SK-N-SH (cell line): ENCODE measurements around the gene PHACTR4.

Source experiments
- CTCF ChIP-seq: fragments of 200-600 bp; sonication (generic); IDR thresholded peaks from 2 replicates; pipeline ENCODE4 v1.6.1; 2017; ENCODE audit warnings: antibody characterized with exemption, mild to moderate bottlenecking, moderate library complexity
- EP300 ChIP-seq, 2 experiments: IDR thresholded peaks; 2 replicates each; pipeline versions ENCODE4 v1.4.0 to v1.6.1; 2012; ENCODE audit warnings: borderline replicate concordance in 1 of 2, low read depth in 1 of 2, low read length in 1 of 2
- EZH2phosphoT487 ChIP-seq: fragments of 200-600 bp; sonication (generic); IDR thresholded peaks from 2 replicates; pipeline ENCODE4 v1.6.1; 2017; ENCODE audit warnings: low read depth, mixed run types, mild to moderate bottlenecking, antibody characterized with exemption, moderate library complexity, borderline replicate concordance
- JUND ChIP-seq: IDR thresholded peaks from 2 replicates; pipeline ENCODE4 v1.4.0; 2012
- POLR2AphosphoS5 ChIP-seq: IDR thresholded peaks from 2 replicates; pipeline ENCODE4 v1.6.1; 2012; ENCODE audit warnings: low read depth, low read length
- RAD21 ChIP-seq: IDR thresholded peaks from 2 replicates; pipeline ENCODE4 v1.6.1; 2012; ENCODE audit warnings: mild to moderate bottlenecking, low read length
- TAF1 ChIP-seq: IDR thresholded peaks from 2 replicates; pipeline ENCODE4 v1.6.1; 2012; ENCODE audit warnings: low read depth, mild to moderate bottlenecking, low read length, moderate library complexity, borderline replicate concordance
- TCF12 ChIP-seq: IDR thresholded peaks from 2 replicates; pipeline ENCODE4 v1.4.0; 2012
- USF1 ChIP-seq: IDR thresholded peaks from 2 replicates; pipeline ENCODE4 v1.4.0; 2012; ENCODE audit warnings: low read depth, borderline replicate concordance
- YY1 ChIP-seq: IDR thresholded peaks from 2 replicates; pipeline ENCODE4 v1.4.0; 2012; ENCODE audit warnings: low read depth, mild to moderate bottlenecking
- ZBTB33 ChIP-seq: IDR thresholded peaks from 2 replicates; pipeline ENCODE4 v1.4.0; 2012; ENCODE audit warnings: low read depth, borderline replicate concordance
- TF ChIP-seq, protein P1 (sequence below): IDR thresholded peaks from 2 replicates; pipeline ENCODE4; 2012
- TF ChIP-seq, protein P2 (sequence below): IDR thresholded peaks from 2 replicates; pipeline ENCODE4 v1.4.0; 2012; ENCODE audit warnings: low read depth

DNA sequence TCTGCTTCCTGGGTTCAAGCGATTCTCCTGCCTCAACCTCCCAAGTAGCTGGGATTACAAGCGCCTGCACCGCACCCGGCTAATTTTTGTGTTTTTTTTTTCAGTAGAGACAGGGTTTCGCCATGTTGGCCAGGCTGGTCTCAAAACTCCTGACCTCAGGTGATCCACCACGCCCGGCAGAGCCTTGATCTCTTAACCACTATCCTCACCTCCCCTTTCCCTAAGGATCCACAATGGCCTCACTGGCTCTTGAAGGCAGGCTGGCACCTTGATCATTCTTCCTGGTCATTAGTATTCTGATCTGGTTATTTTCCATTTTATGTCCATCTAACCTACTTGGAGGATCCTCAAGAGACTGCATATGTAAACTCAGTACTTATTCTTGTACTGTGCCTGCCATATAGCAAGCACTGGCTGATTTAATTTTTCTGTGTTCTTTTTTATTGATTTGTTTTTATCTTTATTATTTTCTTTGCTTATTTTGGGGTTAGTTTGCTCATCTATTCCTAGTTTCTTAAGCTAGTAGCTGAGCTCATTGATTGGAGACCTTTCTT, 142.6 kb downstream of the PHACTR4 start:
- no peak for TF ChIP-seq CTCF
- TF ChIP-seq YY1: no peak
- no peak for TF ChIP-seq EZH2phosphoT487
- TF ChIP-seq EP300 (IDR thresholded peaks at IDR 0.05; ENCODE audit: borderline replicate concordance in 1 of 2, low read depth in 1 of 2, low read length in 1 of 2): no peak
- TF ChIP-seq, protein P1, sequence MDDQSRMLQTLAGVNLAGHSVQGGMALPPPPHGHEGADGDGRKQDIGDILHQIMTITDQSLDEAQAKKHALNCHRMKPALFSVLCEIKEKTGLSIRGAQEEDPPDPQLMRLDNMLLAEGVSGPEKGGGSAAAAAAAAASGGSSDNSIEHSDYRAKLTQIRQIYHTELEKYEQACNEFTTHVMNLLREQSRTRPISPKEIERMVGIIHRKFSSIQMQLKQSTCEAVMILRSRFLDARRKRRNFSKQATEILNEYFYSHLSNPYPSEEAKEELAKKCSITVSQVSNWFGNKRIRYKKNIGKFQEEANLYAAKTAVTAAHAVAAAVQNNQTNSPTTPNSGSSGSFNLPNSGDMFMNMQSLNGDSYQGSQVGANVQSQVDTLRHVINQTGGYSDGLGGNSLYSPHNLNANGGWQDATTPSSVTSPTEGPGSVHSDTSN: no peak
- no peak for TF ChIP-seq RAD21
- TF ChIP-seq JUND: no peak
- no peak for TF ChIP-seq TCF12
- TF ChIP-seq POLR2AphosphoS5: peak; percentile 38; the same call in 1 of the 2 replicates
- TF ChIP-seq, protein P2, sequence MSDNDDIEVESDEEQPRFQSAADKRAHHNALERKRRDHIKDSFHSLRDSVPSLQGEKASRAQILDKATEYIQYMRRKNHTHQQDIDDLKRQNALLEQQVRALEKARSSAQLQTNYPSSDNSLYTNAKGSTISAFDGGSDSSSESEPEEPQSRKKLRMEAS: no peak
- TF ChIP-seq USF1: no peak
- no peak for TF ChIP-seq TAF1
- no peak for TF ChIP-seq ZBTB33
